ENCODE measurements around the gene OR14I1.

The OR14I1 gene

DNA sequence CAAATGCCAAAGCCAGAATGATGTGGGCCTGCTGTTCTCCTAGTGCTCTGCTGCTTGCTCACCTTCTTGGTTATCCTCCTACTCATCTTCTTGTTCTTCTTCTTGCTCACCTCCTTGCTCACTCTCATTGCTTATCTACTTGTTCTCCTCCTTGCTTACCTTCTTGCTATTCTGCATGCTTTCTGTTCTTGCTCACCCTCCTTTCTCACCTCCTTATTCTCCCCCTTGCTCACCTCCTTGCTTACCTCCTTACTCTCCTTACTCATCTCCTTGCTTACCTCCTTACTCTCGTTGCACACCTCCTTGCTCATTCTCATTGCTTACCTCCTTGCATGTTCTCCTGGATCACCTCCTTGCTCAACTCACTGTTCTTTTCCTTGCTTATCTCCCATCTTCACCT, at the start of gene OR14I1:
TSS of gene OR14I1 (minus strand) at position 53 of the 400 bp plus-strand sequence.
- no peak for DNase-seq (ENCODE audit: low spot score)

- DNase-seq (ENCODE audit: low spot score), result no peak
These were observed 49.1 kb upstream of the OR14I1 start for GRCh38 chr1:248751635-248752034.

GRCh38 chr1:248751142-248751541, 48.6 kb upstream of the OR14I1 start:
- DNase-seq (ENCODE audit: low spot score), result no peak

GRCh38 chr1:248750496-248750895, 47.9 kb upstream of the OR14I1 start:
- DNase-seq (ENCODE audit: low spot score), result no peak

DNA sequence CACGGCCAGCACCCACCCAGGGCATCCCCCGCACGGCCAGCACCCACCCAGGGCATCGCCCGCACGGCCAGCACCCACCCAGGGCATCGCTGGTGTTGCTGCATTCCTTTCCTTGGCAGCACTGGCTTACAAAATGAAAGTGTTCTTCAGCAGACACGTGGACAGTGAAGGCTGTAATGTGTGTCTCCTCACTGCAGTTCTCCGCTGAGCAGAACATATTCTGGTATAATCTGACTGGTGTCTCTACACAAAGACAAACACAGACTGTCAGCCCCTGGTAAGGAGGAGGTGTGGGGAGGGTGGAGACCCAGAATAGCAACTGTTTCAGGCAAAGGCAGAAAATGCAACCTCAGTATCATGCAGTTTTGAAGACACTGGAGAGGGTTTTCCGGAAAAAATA, 45.6 kb upstream of the OR14I1 start:
- DNase-seq (ENCODE audit: low spot score), result no peak

- DNase-seq (ENCODE audit: low spot score), result no peak
These were observed 38.3 kb upstream of the OR14I1 start for GRCh38 chr1:248740876-248741275.

- DNase-seq (ENCODE audit: low spot score), result no peak
These were observed 37.1 kb upstream of the OR14I1 start for GRCh38 chr1:248739572-248740205.

- no peak for DNase-seq (ENCODE audit: low spot score)
These were observed 34.9 kb upstream of the OR14I1 start for GRCh38 chr1:248737457-248737856.

- no peak for DNase-seq (ENCODE audit: low spot score)
These were observed 34.4 kb upstream of the OR14I1 start for GRCh38 chr1:248736977-248737376.

- no peak for DNase-seq (ENCODE audit: low spot score)
These were observed 31.0 kb upstream of the OR14I1 start for GRCh38 chr1:248733566-248733965.

DNA sequence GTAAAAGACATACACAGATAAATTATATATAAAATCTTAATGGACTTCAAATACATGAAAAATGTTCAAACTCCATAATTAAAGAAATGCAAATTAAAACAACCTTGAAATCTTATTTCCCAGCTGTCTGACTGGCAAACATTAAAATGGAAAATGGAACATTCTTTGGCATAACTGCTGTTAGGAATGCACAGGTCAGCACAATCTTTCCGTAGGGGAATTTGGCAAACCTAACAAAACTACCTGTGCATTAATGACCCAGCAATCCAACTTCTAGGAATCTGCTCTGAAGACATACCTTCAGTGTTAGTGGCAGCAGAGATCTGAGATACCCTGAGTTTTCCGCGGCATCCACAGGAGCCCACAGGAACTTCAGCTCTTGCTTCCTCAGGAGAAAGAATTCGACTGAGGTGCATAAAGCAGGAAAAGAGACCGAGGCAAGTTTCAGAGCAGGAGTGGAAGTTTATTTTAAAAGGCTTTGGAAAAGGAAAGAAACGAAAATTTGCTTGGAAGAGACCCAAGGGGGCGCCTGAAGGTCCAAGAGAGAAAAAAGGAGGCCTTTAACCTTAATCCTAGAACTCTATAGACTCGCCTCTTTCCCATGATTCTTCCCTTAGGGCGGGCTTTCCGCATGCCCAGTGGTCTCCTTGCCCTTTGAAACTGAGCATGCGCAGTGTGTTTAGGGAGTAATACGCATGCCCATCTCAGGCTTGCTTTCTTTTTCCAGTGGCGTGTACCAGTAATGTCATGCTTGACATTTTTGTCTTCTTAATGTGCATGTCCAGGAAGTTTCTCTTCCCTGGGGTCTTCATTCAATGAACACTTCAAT, 28.2 kb upstream of the OR14I1 start:
- no peak for DNase-seq (ENCODE audit: low spot score)

GRCh38 chr1:248714248-248714647, 11.7 kb upstream of the OR14I1 start:
- DNase-seq (ENCODE audit: low spot score), result no peak

- DNase-seq (ENCODE audit: low spot score), result no peak
These were observed 7.8 kb upstream of the OR14I1 start for GRCh38 chr1:248710305-248710900.

DNA sequence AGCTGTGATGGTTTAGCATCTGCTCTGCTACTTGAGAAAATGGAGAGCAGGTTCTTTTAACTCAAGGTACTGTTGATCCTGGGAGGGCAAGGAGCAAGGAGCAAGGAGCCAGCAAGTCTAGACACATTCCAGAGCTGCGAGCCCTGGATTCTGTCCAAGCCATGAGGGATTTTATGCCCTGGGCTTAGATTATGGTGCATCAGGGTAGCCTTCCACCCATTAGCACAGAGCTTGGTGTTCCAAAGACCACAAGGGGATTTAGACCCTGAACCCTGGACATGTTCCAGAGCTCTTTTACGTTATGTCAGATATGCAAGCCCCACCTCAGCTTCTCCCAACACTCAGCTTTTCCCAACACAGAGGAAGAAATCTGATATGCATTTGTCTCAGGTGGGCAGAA, 2.0 kb upstream of the OR14I1 start:
- DNase-seq (ENCODE audit: low spot score), result no peak

DNA sequence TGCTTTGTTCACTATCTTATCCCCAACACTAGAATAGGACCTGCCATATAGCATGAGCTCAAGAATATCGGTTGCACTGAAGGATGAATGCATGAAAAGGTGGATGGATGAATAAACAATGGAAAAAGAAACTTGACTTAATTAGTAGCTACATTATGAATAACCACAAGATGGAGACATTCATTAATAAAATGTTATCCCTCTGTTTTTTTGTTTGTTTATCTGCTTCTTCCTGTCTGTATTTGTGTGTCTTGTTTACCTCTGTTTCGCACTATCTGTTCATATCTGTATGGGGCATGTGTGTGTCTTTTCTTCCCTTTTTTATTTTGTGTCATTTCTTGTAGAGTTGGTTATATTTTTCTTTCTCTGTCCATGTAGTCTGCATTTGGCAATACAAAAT, 1.1 kb upstream of the OR14I1 start:
- DNase-seq (ENCODE audit: low spot score), result peak; percentile 19

GRCh38 chr1:248699099-248699498, 3.5 kb downstream of the OR14I1 start:
- DNase-seq (ENCODE audit: low spot score), result no peak

- no peak for DNase-seq (ENCODE audit: low spot score)
These were observed 4.7 kb downstream of the OR14I1 start for GRCh38 chr1:248697907-248698306.

DNA sequence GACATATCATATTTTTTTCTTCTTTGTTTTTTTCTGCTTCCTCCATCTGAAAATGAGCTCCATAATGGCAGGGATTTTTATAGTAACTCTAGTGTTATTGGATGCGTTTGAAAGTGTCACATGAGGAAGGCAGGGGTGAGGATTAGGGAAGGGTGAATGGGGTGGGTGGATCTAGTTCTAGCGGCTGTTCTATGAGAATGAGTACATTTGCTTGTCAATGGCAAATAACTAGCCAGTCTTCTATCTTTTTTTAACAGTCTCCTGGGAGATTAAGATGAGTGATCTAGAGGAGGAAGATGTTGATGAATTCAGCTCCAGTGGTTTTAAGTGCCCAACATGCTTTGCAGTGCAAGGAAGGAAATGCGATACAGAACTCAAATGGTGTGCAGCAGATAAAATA, 5.8 kb downstream of the OR14I1 start:
- no peak for DNase-seq (ENCODE audit: low spot score)

DNA sequence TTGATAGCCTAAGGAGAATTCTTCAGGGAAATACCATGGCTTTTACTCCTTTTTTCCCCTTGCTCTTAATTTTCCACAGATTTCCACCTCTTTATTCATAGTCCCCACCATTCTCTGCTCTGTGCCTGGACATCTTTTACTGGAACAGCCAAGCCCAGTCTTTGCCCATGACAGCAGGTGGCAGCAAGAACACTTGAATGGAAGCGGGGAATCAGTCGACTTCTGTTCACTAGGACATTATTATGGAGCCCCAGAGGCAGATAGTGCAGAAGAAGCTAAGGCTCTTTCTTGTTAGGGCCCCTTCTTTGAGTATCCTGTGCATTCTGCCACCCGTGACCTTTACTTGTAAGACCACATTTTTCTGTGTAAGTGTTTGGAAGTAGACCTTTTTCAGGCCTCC, 6.3 kb downstream of the OR14I1 start:
- DNase-seq (ENCODE audit: low spot score), result peak; percentile 39

- no peak for DNase-seq (ENCODE audit: low spot score)
These were observed 7.0 kb downstream of the OR14I1 start for GRCh38 chr1:248695451-248696132.

DNA sequence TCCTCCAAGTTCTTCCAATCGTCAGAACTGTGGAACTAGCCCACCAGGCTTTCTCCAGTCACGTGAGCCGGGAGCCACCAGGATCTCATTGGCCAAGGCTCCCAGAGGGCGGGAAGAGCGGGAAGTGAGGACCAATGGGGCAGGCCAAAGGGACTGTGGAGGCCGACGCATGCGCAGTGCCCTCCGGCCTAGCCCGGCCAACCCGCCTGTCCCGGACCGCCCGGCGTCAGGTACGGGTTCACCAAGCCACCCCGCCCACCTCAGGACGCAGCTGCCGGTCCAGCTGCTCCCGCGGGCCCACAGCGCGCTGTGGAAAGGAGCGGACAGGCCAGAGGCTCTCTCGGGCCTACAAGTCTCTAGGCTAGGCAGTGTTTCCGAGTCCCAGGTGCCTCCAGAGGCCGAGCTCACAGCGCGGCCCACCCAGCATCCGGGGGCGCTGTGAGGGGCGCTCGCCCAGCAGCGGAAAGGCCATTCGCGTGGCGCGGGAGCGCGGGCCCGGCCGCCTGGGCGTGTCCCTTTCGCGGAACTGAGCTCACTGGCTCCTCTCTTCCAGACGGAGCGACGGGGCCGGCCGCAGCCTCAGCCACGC, 10.9 kb downstream of the OR14I1 start:
- DNase-seq (ENCODE audit: low spot score), result no peak

All from LoVo (cell line).